B cell (primary cell): Measurements from ENCODE around the gene UNC93B1. TPM values are rescaled to one million over a fixed set of nuclear protein-coding genes. Genes with fewer than 3 reads are reported as not detected.

Experiments used
- ATAC-seq: fragments of 200-7000 bp; cut with Tn5 transposase; one replicate; pipeline ENCODE4 v1.10.0; 2021; ENCODE audit warnings: low read depth, mild to moderate bottlenecking, moderate number of reproducible peaks, moderate library complexity
- CTCF ChIA-PET: fragments of 350-600 bp; sonication (Branson Sonifier 250); formaldehyde crosslinking; loops from one replicate; lab custom pipeline; 2021; ENCODE audit warnings: antibody characterized with exemption, inconsistent platforms; lab: Charles Lee
- POLR2A ChIA-PET: fragments of 350-600 bp; sonication (Branson Sonifier 250); formaldehyde crosslinking; loops from one replicate; lab custom pipeline; 2021; ENCODE audit warnings: antibody characterized with exemption; lab: Charles Lee
- DNase-seq: peaks from one replicate; pipeline ENCODE4 v3.0.0; 2013
- H2AFZ ChIP-seq: 2 replicates; pipeline ENCODE4 v1.6.1; 2012; ENCODE audit warnings: mild to moderate bottlenecking, low read depth, low read length; ENCODE audit not compliant: insufficient read depth, poor library complexity, severe bottlenecking
- H3K27ac ChIP-seq, 2 donors: 1 replicate in 1 of 2; 2 replicates in 1 of 2; pipeline ENCODE4 v1.5.1; 2012 to 2013; ENCODE audit warnings: low read length in 2 of 2, mild to moderate bottlenecking in 2 of 2, moderate library complexity in 1 of 2
- H3K27me3 ChIP-seq, 4 experiments: fragments of 200-600 bp in 1 of 4; sonication (generic) in 1 of 4; replicated peaks in 1 of 4; 1 replicate in 2 of 4; 2 replicates in 2 of 4; pipeline versions ENCODE4 v1.6.1 to v1.7.0; 2013 to 2016; ENCODE audit warnings: low read length in 3 of 4, mild to moderate bottlenecking in 2 of 4, mixed read lengths in 1 of 4, moderate library complexity in 1 of 4; ENCODE audit not compliant: insufficient read depth in 4 of 4, control insufficient read depth in 3 of 4; ENCODE audit errors: control extremely low read depth in 1 of 4
- H3K36me3 ChIP-seq, 2 experiments: replicated peaks in 1 of 2; 1 replicate in 1 of 2; 2 replicates in 1 of 2; pipeline versions ENCODE4 v1.6.1 to v1.7.1; 2013; ENCODE audit warnings: low read length in 1 of 2; ENCODE audit not compliant: insufficient read depth in 2 of 2, control insufficient read depth in 1 of 2; ENCODE audit errors: control extremely low read depth in 1 of 2, extremely low read depth in 1 of 2
- H3K4me1 ChIP-seq, 2 donors: fragments of 200-600 bp in 1 of 2; sonication (generic) in 1 of 2; 1 replicate in 1 of 2; 2 replicates in 1 of 2; pipeline versions ENCODE4 v1.5.1 to v1.6.1; 2013 to 2017; ENCODE audit warnings: low read length in 2 of 2; ENCODE audit not compliant: control insufficient read depth in 2 of 2, insufficient read depth in 2 of 2
- H3K4me2 ChIP-seq: replicated peaks from 2 replicates; pipeline ENCODE3; 2012; ENCODE audit warnings: mild to moderate bottlenecking, low read depth, low read length; ENCODE audit not compliant: poor library complexity, severe bottlenecking
- H3K4me3 ChIP-seq, 5 experiments: fragments of 200-600 bp in 1 of 5; sonication (generic) in 1 of 5; 1 replicate in 3 of 5; 2 replicates in 2 of 5; pipeline versions ENCODE4 v1.5.1 to v1.7.0; 2011 to 2016; ENCODE audit warnings: low read length in 4 of 5, mild to moderate bottlenecking in 4 of 5, low read depth in 2 of 5, control low read depth in 1 of 5, moderate library complexity in 1 of 5; ENCODE audit not compliant: insufficient read depth in 1 of 5; ENCODE audit errors: control extremely low read depth in 1 of 5, extremely low read depth in 1 of 5
- H3K79me2 ChIP-seq: fragments of 200-600 bp; sonication (generic); one replicate; pipeline ENCODE4 v1.6.0; 2016; ENCODE audit warnings: low read length; ENCODE audit not compliant: control insufficient read depth, insufficient read depth
- H3K9ac ChIP-seq: fragments of 200-600 bp; sonication (generic); 2 replicates; pipeline ENCODE4 v1.6.1; 2017; ENCODE audit warnings: mild to moderate bottlenecking, low read length, moderate library complexity
- H3K9me3 ChIP-seq, 3 donors: one replicate each; pipeline versions ENCODE4 v1.6.1 to v1.7.1; 2013; ENCODE audit warnings: low read length in 2 of 3; ENCODE audit not compliant: control insufficient read depth in 2 of 3, insufficient read depth in 1 of 3; ENCODE audit errors: control extremely low read depth in 1 of 3
- H4K20me1 ChIP-seq: 2 replicates; pipeline ENCODE4 v1.6.0; 2012; ENCODE audit warnings: mild to moderate bottlenecking, low read length; ENCODE audit not compliant: insufficient read depth, control insufficient read depth, poor library complexity, severe bottlenecking
- H3K27ac Mint-ChIP-seq: one replicate; pipeline ENCODE4 v1.8.0; 2021; ENCODE audit warnings: mixed read lengths
- H3K27me3 Mint-ChIP-seq: one replicate; pipeline ENCODE4 v1.8.0; 2021; ENCODE audit warnings: mixed read lengths
- H3K4me1 Mint-ChIP-seq: one replicate; pipeline ENCODE4 v1.8.0; 2021; ENCODE audit warnings: mixed read lengths
- H3K4me3 Mint-ChIP-seq: one replicate; pipeline ENCODE4 v1.8.0; 2021; ENCODE audit warnings: mixed read lengths
- H3K9me3 Mint-ChIP-seq: one replicate; pipeline ENCODE4 v1.8.0; 2022; ENCODE audit warnings: mixed read lengths; ENCODE audit not compliant: insufficient read depth
- CTCF ChIP-seq: fragments of 200-600 bp; IDR thresholded peaks from one replicate; pipeline ENCODE4 v1.8.0; 2022; ENCODE audit warnings: antibody characterized with exemption, mild to moderate bottlenecking
- EZH2 ChIP-seq: IDR thresholded peaks from 2 replicates; pipeline ENCODE4 v1.6.1; 2012; ENCODE audit warnings: borderline replicate concordance, low read depth, mild to moderate bottlenecking, moderate library complexity, low read length; ENCODE audit not compliant: insufficient read depth, poor library complexity, severe bottlenecking
- WGBS: methylation state at CpG from one replicate; pipeline ENCODE4 v1.1.5; 2013; ENCODE audit warnings: missing lambda C conversion rate; ENCODE audit not compliant: insufficient coverage; 5-methylcytosine and 5-hydroxymethylcytosine counted together
- intact Hi-C: fragments of 100-400 bp; cut with micrococcal nuclease; formaldehyde crosslinking; loops from one replicate; pipeline ENCODE4 v1.10.0; 2022
- polyA plus RNA-seq: library from polyadenylated mRNA; depleted of rRNA; stranded (reverse); fragments of >200 nt; gene quantifications from 2 replicates; pipeline ENCODE4 v1.2.3, GENCODE V29; 2012
- total RNA-seq, 2 donors: library from RNA; stranded (reverse); fragments of 120-200 nt in 1 of 2; gene quantifications; 1 replicate in 1 of 2; 2 replicates in 1 of 2; pipeline versions ENCODE4 v1.2.3 to v1.2.4, GENCODE V29; 2013 to 2022

UNC93B1 gene
- total and polyA plus RNA-seq, 2 donors (not counting 1 experiment from before 2014, with no cell fraction given), result 114 to 308 TPM

GRCh38 chr11:68037411-68038225 is 33.7 kb upstream of the UNC93B1 start:
- H3K4me3 ChIP-seq, result no peak overlapping the region
- Mint-ChIP-seq H3K4me1 (peaks cover 30% of the 10 kb centered on the region), H3K27me3 (no peaks in the 10 kb centered on the region), H3K27ac (peak overlapping the region; percentile 63), H3K4me3 (peak overlapping the region; percentile 50), H3K9me3 (no peaks in the 10 kb centered on the region)
- intact Hi-C loops, result loop anchor here (10.0 kb wide), 2 partner anchors 177 to 427 kb away; partner anchors contain the start of genes KMT5B and PPP6R3
- TF ChIP-seq CTCF (no peak), EZH2 (no peak)
- no peaks in the 10 kb centered on the region for H3K27me3 ChIP-seq
- peaks cover 35% of the 10 kb centered on the region for H3K79me2 ChIP-seq
- H3K4me1 ChIP-seq, result peaks cover 24 to 51% of the 10 kb centered on the region in 2 donors
- ATAC-seq (no peak), DNase-seq (no peak)
- H3K36me3 ChIP-seq, result peaks cover 0 to 18% of the 10 kb centered on the region in 2 experiments
- 90% methylated on average over 20 of the region's 20 CpGs for WGBS
- H3K27ac ChIP-seq, result peak overlapping the region; percentile 43 to 83
- CTCF ChIA-PET, result interaction anchor here (0.9 to 1.4 kb wide), 3 partner anchors 27 to 259 kb away, joined by 3 read pairs; partner anchors contain the start of gene ALDH3B1
- no peak overlapping the region for H3K9ac ChIP-seq
- H4K20me1 ChIP-seq, result peaks cover 23% of the 10 kb centered on the region
- no peaks in the 10 kb centered on the region for H3K9me3 ChIP-seq
- peak overlapping the region; percentile 99 for H3K4me2 ChIP-seq
- H2AFZ ChIP-seq, result no peak overlapping the region
- POLR2A ChIA-PET, result interaction anchor here (0.6 kb wide), 1 partner anchor 36 kb away, joined by 9 read pairs; no protein-coding TSS in a partner anchor
